CD4-positive, alpha-beta T cell (primary cell): ENCODE measurements around the gene GPR160. TPM values are rescaled to one million over a fixed set of nuclear protein-coding genes. Genes with fewer than 3 reads are reported as not detected.
"Not testable (repeated sequence)": the region's sequence is repeated elsewhere in the genome, so short reads cannot be mapped to it uniquely, and the experiment has no call there.

Experiments
- ATAC-seq: fragments of 200-7000 bp; cut with Tn5 transposase; one replicate; pipeline ENCODE4 v1.10.0; 2022; ENCODE audit warnings: mild to moderate bottlenecking; ENCODE audit not compliant: poor library complexity
- CTCF ChIA-PET: fragments of 350-600 bp; sonication (Branson Sonifier 250); formaldehyde crosslinking; loops from one replicate; lab custom pipeline; 2021; ENCODE audit warnings: antibody characterized with exemption, inconsistent platforms; lab: Charles Lee
- POLR2A ChIA-PET: fragments of 350-600 bp; sonication (Branson Sonifier 250); formaldehyde crosslinking; loops from one replicate; lab custom pipeline; 2021; ENCODE audit warnings: antibody characterized with exemption, inconsistent platforms; lab: Charles Lee
- DNase-seq, 14 experiments: peaks; one replicate each; pipeline ENCODE4 v3.0.0-alpha.2; 2013 to 2020; ENCODE audit warnings: mixed read lengths in 2 of 14
- H3K27ac ChIP-seq, 2 donors: one replicate each; pipeline versions ENCODE4 v1.5.1 to v1.7.0; 2013; ENCODE audit warnings: low read length in 2 of 2, low read depth in 1 of 2, mild to moderate bottlenecking in 1 of 2
- H3K27me3 ChIP-seq, 2 experiments: 1 replicate in 1 of 2; 2 replicates in 1 of 2; pipeline versions ENCODE4 v1.6.1 to v1.7.0; 2013; ENCODE audit warnings: low read length in 2 of 2, control low read depth in 1 of 2, mild to moderate bottlenecking in 1 of 2, moderate library complexity in 1 of 2; ENCODE audit not compliant: insufficient read depth in 2 of 2, control insufficient read depth in 1 of 2
- H3K36me3 ChIP-seq: one replicate; pipeline ENCODE4 v1.6.1; 2013; ENCODE audit warnings: low read length, control low read depth; ENCODE audit not compliant: insufficient read depth
- H3K4me1 ChIP-seq: one replicate; pipeline ENCODE4 v1.6.1; 2013; ENCODE audit warnings: low read length, control low read depth; ENCODE audit not compliant: insufficient read depth
- H3K4me3 ChIP-seq: one replicate; pipeline ENCODE4 v1.5.1; 2013; ENCODE audit warnings: mild to moderate bottlenecking, low read length, moderate library complexity
- H3K9me3 ChIP-seq, 2 experiments: 1 replicate in 1 of 2; 2 replicates in 1 of 2; pipeline versions ENCODE4 v1.6.1 to v1.7.0; 2013; ENCODE audit warnings: low read length in 2 of 2, mild to moderate bottlenecking in 2 of 2, control low read depth in 1 of 2, moderate library complexity in 1 of 2; ENCODE audit not compliant: control insufficient read depth in 1 of 2, insufficient read depth in 1 of 2
- H3K27ac Mint-ChIP-seq: one replicate; pipeline ENCODE4 v1.8.0; 2020; ENCODE audit warnings: mixed read lengths
- H3K27me3 Mint-ChIP-seq: one replicate; pipeline ENCODE4 v1.8.0; 2021; ENCODE audit warnings: mixed read lengths
- H3K36me3 Mint-ChIP-seq: one replicate; pipeline ENCODE4 v1.8.0; 2021; ENCODE audit warnings: low read depth, mixed read lengths
- H3K4me1 Mint-ChIP-seq: one replicate; pipeline ENCODE4 v1.8.0; 2021; ENCODE audit warnings: low read depth, mixed read lengths
- H3K4me3 Mint-ChIP-seq: one replicate; pipeline ENCODE4 v1.8.0; 2020; ENCODE audit warnings: mild to moderate bottlenecking, mixed read lengths
- H3K9me3 Mint-ChIP-seq: one replicate; pipeline ENCODE4 v1.8.0; 2020; ENCODE audit warnings: mixed read lengths
- intact Hi-C, 2 experiments: fragments of 100-400 bp; cut with DNase I in 1 of 2; cut with micrococcal nuclease in 1 of 2; formaldehyde crosslinking; loops; one replicate each; pipeline versions ENCODE4 v1.15.1 to v1.9.0; 2023 to 2025; cut with DNase I, micrococcal nuclease
- total RNA-seq, 174 experiments: library from RNA in 2 of 174; stranded (reverse) in 2 of 174; gene quantifications; one replicate each; pipeline ENCODE4 v1.2.3 and lab custom pipeline; 2021 to 2026
- TF ChIP-seq, protein P1 (sequence below): fragments of 200-600 bp; IDR thresholded peaks from one replicate; pipeline ENCODE4 v1.8.0; 2022; ENCODE audit warnings: antibody characterized with exemption, mild to moderate bottlenecking

Gene GPR160
- total RNA-seq, 2 experiments from 2014 or later, result 5.7 TPM

DNA sequence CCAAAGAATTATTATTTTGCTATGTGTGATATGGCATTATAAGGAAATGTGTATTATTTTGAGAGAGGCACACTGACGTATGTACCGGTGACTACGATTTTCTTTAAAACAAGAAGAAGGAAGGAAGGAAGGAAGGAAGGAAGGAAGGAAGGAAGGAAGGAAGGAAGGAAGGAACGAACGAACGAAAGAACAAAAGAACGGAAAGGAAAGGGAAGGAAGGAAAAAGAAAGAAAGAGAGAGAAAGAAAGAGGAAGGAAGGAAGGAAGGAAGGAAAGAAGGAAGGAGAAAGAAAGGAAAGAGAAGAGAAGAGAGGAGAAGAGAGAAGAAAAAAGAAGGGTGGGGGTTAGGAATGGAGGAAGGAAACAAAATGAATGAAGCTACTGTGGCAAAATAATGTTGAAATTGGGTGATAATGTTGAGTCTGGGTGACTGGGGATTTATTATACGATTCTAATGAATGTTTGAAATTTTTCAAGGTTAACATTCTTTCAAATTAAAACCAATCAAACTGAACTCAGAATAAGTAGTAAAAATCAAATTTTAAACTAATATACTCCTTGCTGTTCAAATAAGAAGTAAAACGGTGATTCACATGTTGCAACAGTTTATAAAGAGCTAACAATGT lies 73.5 kb downstream of the GPR160 start:
- TF ChIP-seq, protein P1, sequence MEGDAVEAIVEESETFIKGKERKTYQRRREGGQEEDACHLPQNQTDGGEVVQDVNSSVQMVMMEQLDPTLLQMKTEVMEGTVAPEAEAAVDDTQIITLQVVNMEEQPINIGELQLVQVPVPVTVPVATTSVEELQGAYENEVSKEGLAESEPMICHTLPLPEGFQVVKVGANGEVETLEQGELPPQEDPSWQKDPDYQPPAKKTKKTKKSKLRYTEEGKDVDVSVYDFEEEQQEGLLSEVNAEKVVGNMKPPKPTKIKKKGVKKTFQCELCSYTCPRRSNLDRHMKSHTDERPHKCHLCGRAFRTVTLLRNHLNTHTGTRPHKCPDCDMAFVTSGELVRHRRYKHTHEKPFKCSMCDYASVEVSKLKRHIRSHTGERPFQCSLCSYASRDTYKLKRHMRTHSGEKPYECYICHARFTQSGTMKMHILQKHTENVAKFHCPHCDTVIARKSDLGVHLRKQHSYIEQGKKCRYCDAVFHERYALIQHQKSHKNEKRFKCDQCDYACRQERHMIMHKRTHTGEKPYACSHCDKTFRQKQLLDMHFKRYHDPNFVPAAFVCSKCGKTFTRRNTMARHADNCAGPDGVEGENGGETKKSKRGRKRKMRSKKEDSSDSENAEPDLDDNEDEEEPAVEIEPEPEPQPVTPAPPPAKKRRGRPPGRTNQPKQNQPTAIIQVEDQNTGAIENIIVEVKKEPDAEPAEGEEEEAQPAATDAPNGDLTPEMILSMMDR, result no peak
- no peak for ATAC-seq
- Histone ChIP-seq H3K4me1 (no peaks in the 10 kb centered on the region), H3K9me3 (no peaks in the 10 kb centered on the region), H3K27me3 (no peaks in the 10 kb centered on the region), H3K27ac (no peak overlapping the region), H3K36me3 (peaks cover 76% of the 10 kb centered on the region), H3K4me3 (no peak overlapping the region)
- Mint-ChIP-seq H3K27me3 (no peaks in the 10 kb centered on the region), H3K4me1 (peaks cover 45% of the 10 kb centered on the region), H3K9me3 (no peaks in the 10 kb centered on the region), H3K27ac (peak overlapping the region; percentile 8), H3K36me3 (peaks cover 84% of the 10 kb centered on the region), H3K4me3 (no peak overlapping the region)
- intact Hi-C loops, result no loop called here
- DNase-seq, result no peak
- ChIA-PET POLR2A (interaction anchor here (0.6 to 0.7 kb wide), 2 partner anchors 16 to 339 kb away, joined by 3 to 4 read pairs; no protein-coding TSS in a partner anchor), CTCF (no interaction called here)

DNA sequence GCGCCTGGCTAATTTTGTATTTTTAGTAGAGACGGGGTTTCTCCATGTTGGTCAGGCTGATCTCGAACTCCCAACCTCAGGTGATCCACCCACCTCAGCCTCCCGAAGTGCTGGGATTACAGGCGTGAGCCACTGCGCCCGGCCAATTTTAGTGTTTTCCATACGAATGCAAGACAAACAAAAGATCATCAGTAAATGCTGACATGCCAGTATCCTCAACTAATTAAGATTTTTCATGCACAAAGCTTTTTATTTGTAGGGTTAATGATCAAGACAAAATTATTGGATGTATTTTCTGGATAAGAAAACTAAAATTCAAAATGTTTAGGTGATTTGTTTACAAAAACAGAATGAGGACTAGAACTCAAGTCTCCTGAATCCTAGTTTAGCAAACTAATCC lies 76.4 kb downstream of the GPR160 start:
- H3K9me3 Mint-ChIP-seq, POLR2A ChIA-PET, H3K9me3 ChIP-seq, H3K27me3 ChIP-seq, H3K4me3 ChIP-seq, CTCF ChIA-PET, H3K27ac Mint-ChIP-seq, H3K27me3 Mint-ChIP-seq, ATAC-seq, H3K4me1 ChIP-seq, H3K4me3 Mint-ChIP-seq, intact Hi-C loops, DNase-seq, H3K27ac ChIP-seq: not testable (repeated sequence)
- H3K36me3 ChIP-seq, result peaks cover 77% of the 10 kb centered on the region
- H3K4me1 Mint-ChIP-seq, result peaks cover 33% of the 10 kb centered on the region
- H3K36me3 Mint-ChIP-seq, result peaks cover 79% of the 10 kb centered on the region

DNA sequence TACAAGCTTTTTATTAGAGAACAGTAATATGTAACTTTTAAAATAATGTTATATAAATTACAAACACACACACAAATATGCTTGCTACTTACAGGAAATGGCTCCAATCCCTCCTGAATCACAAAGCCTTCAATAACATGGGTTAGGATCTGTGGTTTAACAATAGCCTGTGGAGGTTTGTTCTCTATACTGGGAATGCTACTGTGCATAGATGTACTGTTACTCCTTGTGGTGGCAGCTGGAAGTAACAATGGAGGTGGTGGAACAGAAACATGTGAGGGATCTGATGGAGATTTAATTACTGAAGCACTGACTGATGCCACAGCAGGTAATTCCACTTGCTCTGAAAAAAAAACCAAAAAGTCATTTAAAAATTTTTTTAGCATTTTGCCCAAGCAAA lies 79.3 kb downstream of the GPR160 start:
- Histone ChIP-seq H3K36me3 (peaks cover 80% of the 10 kb centered on the region), H3K27ac (no peak overlapping the region), H3K4me1 (no peaks in the 10 kb centered on the region), H3K9me3 (no peaks in the 10 kb centered on the region), H3K27me3 (no peaks in the 10 kb centered on the region), H3K4me3 (no peak overlapping the region)
- no peak overlapping the region for H3K4me3 Mint-ChIP-seq
- peak in 3 of 14 experiments; percentile 5 to 10 (median 8) for DNase-seq
- H3K36me3 Mint-ChIP-seq, result peaks cover 81% of the 10 kb centered on the region
- no peaks in the 10 kb centered on the region for H3K9me3 Mint-ChIP-seq
- TF ChIP-seq, protein P1, result no peak
- CTCF ChIA-PET, result no interaction called here
- POLR2A ChIA-PET, result interaction anchor here (0.6 to 0.7 kb wide), 4 partner anchors 37 to 150 kb away, joined by 3 read pairs; partner anchors contain the start of gene SEC62
- ATAC-seq, result no peak
- no peak overlapping the region for H3K27ac Mint-ChIP-seq
- peaks cover 17% of the 10 kb centered on the region for H3K4me1 Mint-ChIP-seq
- intact Hi-C loops, result loop anchor here in 1 of 2 experiments (2.0 kb wide), 1 partner anchor 16 kb away; no protein-coding TSS in a partner anchor
- H3K27me3 Mint-ChIP-seq, result no peaks in the 10 kb centered on the region
